ENCODE data around the gene LRRC75A. TPM values are rescaled to one million over a fixed set of nuclear protein-coding genes. Genes with fewer than 3 reads are reported as not detected.
"Not testable (repeated sequence)": the region's sequence is repeated elsewhere in the genome, so short reads cannot be mapped to it uniquely, and the experiment has no call there.

The LRRC75A gene
- total RNA-seq, 2 experiments from 2014 or later = 3.6 to 5.7 TPM

GRCh38 chr17:16415031-16415924 lies 76.7 kb downstream of the LRRC75A start, which contains the start of gene TRPV2:
Gene TRPV2, plus strand, starts transcription at chr17:16415571. Its CDS starts 2,098 bp downstream, at chr17:16417669.
- peak; percentile 55 for ATAC-seq
- Mint-ChIP-seq H3K27me3 (ENCODE audit: low read depth) (no peaks in the 10 kb centered on the region), H3K27ac (peak within 1 kb of the TSS; percentile 100), H3K4me1 (ENCODE audit: low read depth) (peaks cover 46% of the 10 kb centered on the region), H3K9me3 (ENCODE audit: insufficient read depth) (no peaks in the 10 kb centered on the region), H3K36me3 (ENCODE audit: low read depth) (peaks cover 35% of the 10 kb centered on the region), H3K4me3 (peak within 1 kb of the TSS; percentile 99)
- DNase-seq = peak; percentile 78
- ChIA-PET POLR2A (interaction anchor here (0.6 to 6.2 kb wide), 14 partner anchors 12 to 386 kb away, joined by 3 to 66 read pairs (median 4); partner anchors contain the start of genes CENPV and UBB), CTCF (interaction anchor here (0.6 to 5.0 kb wide), 28 partner anchors 8 to 823 kb away, joined by 3 to 88 read pairs (median 5); partner anchors contain the start of genes CENPV, PIGL and UBB)

GRCh38 chr17:16407911-16408588 lies 83.9 kb downstream of the LRRC75A start:
- no peak overlapping the region for H3K27ac Mint-ChIP-seq

GRCh38 chr17:16406742-16407674 lies 85.0 kb downstream of the LRRC75A start:
- ChIA-PET CTCF (interaction anchor here (1.0 kb wide), 1 partner anchor 9 kb away, joined by 3 read pairs; no protein-coding TSS in a partner anchor), POLR2A (no interaction called here)
- H3K4me1 Mint-ChIP-seq (ENCODE audit: low read depth) = peaks cover 5% of the 10 kb centered on the region

More at GRCh38 chr17:16407911-16408588, 83.9 kb downstream of the LRRC75A start:
- ChIA-PET CTCF (interaction anchor here (1.1 kb wide), 1 partner anchor 20 kb away, joined by 3 read pairs; no protein-coding TSS in a partner anchor), POLR2A (no interaction called here)
- no peaks in the 10 kb centered on the region for H3K9me3 Mint-ChIP-seq (ENCODE audit: insufficient read depth)
- no peak overlapping the region for H3K4me3 Mint-ChIP-seq
- no peaks in the 10 kb centered on the region for H3K36me3 Mint-ChIP-seq (ENCODE audit: low read depth)
- H3K4me1 Mint-ChIP-seq (ENCODE audit: low read depth) = peaks cover 5% of the 10 kb centered on the region
- DNase-seq (no peak), ATAC-seq (no peak)
- peaks cover 16% of the 10 kb centered on the region for H3K27me3 Mint-ChIP-seq (ENCODE audit: low read depth)

GRCh38 chr17:16403847-16404246 lies 88.1 kb downstream of the LRRC75A start:
- not testable (repeated sequence) for H3K36me3 Mint-ChIP-seq (ENCODE audit: low read depth); DNase-seq; ATAC-seq; H3K4me3 Mint-ChIP-seq; H3K4me1 Mint-ChIP-seq (ENCODE audit: low read depth); H3K9me3 Mint-ChIP-seq (ENCODE audit: insufficient read depth); H3K27ac Mint-ChIP-seq
- POLR2A ChIA-PET = interaction anchor here (0.9 kb wide), 1 partner anchor 36 kb away, joined by 3 read pairs; no protein-coding TSS in a partner anchor
- CTCF ChIA-PET = interaction anchor here (2.4 kb wide), 1 partner anchor 12 kb away, joined by 12 read pairs; the partner anchor contains the start of gene TRPV2
- H3K27me3 Mint-ChIP-seq (ENCODE audit: low read depth) = peaks cover 16% of the 10 kb centered on the region

More at GRCh38 chr17:16406742-16407674, 85.0 kb downstream of the LRRC75A start:
- no peak for ATAC-seq
- Mint-ChIP-seq H3K27ac (no peak overlapping the region), H3K9me3 (ENCODE audit: insufficient read depth) (no peaks in the 10 kb centered on the region), H3K27me3 (ENCODE audit: low read depth) (peaks cover 16% of the 10 kb centered on the region), H3K4me3 (no peak overlapping the region), H3K36me3 (ENCODE audit: low read depth) (no peaks in the 10 kb centered on the region)
- no peak for DNase-seq

GRCh38 chr17:16398270-16399267 lies 93.4 kb downstream of the LRRC75A start:
- Mint-ChIP-seq H3K9me3 (ENCODE audit: insufficient read depth) (no peaks in the 10 kb centered on the region), H3K27ac (no peak overlapping the region), H3K27me3 (ENCODE audit: low read depth) (peaks cover 1% of the 10 kb centered on the region), H3K36me3 (ENCODE audit: low read depth) (no peaks in the 10 kb centered on the region), H3K4me3 (no peak overlapping the region), H3K4me1 (ENCODE audit: low read depth) (peaks cover 9% of the 10 kb centered on the region)
- ChIA-PET POLR2A (no interaction called here), CTCF (interaction anchor here (1.1 kb wide), 1 partner anchor 17 kb away, joined by 3 read pairs; the partner anchor contains the start of gene TRPV2)
- ATAC-seq (no peak), DNase-seq (no peak)

GRCh38 chr17:16396693-16397092 lies 95.3 kb downstream of the LRRC75A start:
- H3K27me3 Mint-ChIP-seq (ENCODE audit: low read depth); DNase-seq; H3K27ac Mint-ChIP-seq; H3K4me3 Mint-ChIP-seq; H3K9me3 Mint-ChIP-seq (ENCODE audit: insufficient read depth); CTCF ChIA-PET; POLR2A ChIA-PET; H3K4me1 Mint-ChIP-seq (ENCODE audit: low read depth); H3K36me3 Mint-ChIP-seq (ENCODE audit: low read depth); ATAC-seq: not testable (repeated sequence)

GRCh38 chr17:16395887-16396286 lies 96.1 kb downstream of the LRRC75A start:
- H3K9me3 Mint-ChIP-seq (ENCODE audit: insufficient read depth); H3K4me1 Mint-ChIP-seq (ENCODE audit: low read depth); H3K4me3 Mint-ChIP-seq; H3K27ac Mint-ChIP-seq; H3K27me3 Mint-ChIP-seq (ENCODE audit: low read depth); DNase-seq; POLR2A ChIA-PET; ATAC-seq; CTCF ChIA-PET; H3K36me3 Mint-ChIP-seq (ENCODE audit: low read depth): not testable (repeated sequence)

- H3K27ac Mint-ChIP-seq; CTCF ChIA-PET; ATAC-seq; H3K4me3 Mint-ChIP-seq; H3K36me3 Mint-ChIP-seq (ENCODE audit: low read depth); DNase-seq; H3K9me3 Mint-ChIP-seq (ENCODE audit: insufficient read depth); H3K27me3 Mint-ChIP-seq (ENCODE audit: low read depth); H3K4me1 Mint-ChIP-seq (ENCODE audit: low read depth): not testable (repeated sequence)
- POLR2A ChIA-PET = interaction anchor here (0.6 kb wide), 1 partner anchor 22 kb away, joined by 3 read pairs; no protein-coding TSS in a partner anchor
Observed at GRCh38 chr17:16392491-16392890, 99.5 kb downstream of the LRRC75A start.

All from activated CD8-positive, alpha-beta T cell treated with anti-CD3 and anti-CD28 coated beads, Interleukin-2, amount 10 ng/mL, durations not matched to agents 7 days and 5 days (primary cell).